Neuronal stem cell (in vitro differentiated cells): Measurements from ENCODE around the gene SEMA3A.

ENCODE experiments used
- DNase-seq: peaks from one replicate; pipeline ENCODE4 v3.0.0-alpha.2; 2013; ENCODE audit warnings: low spot score
- H2AFZ ChIP-seq: one replicate; pipeline ENCODE4 v1.6.1; 2013; ENCODE audit warnings: mild to moderate bottlenecking, low read length, inconsistent platforms
- H2AK5ac ChIP-seq: 2 replicates; pipeline ENCODE4 v1.6.1; 2013; ENCODE audit warnings: low read depth, mild to moderate bottlenecking, inconsistent platforms, low read length, moderate library complexity, mixed read lengths
- H2BK120ac ChIP-seq: 2 replicates; pipeline ENCODE4 v1.6.1; 2013; ENCODE audit warnings: low read depth, mild to moderate bottlenecking, inconsistent platforms, low read length, moderate library complexity, mixed read lengths
- H2BK12ac ChIP-seq: one replicate; pipeline ENCODE4 v1.6.1; 2013; ENCODE audit warnings: low read length, inconsistent platforms
- H2BK15ac ChIP-seq: 2 replicates; pipeline ENCODE4 v1.6.1; 2013; ENCODE audit warnings: mild to moderate bottlenecking, low read length, inconsistent platforms, mixed read lengths
- H2BK5ac ChIP-seq: one replicate; pipeline ENCODE4 v1.6.1; 2013; ENCODE audit warnings: inconsistent platforms, mild to moderate bottlenecking, low read length, moderate library complexity
- H3K14ac ChIP-seq: one replicate; pipeline ENCODE4 v1.6.1; 2013; ENCODE audit warnings: low read length, inconsistent platforms
- H3K18ac ChIP-seq: 2 replicates; pipeline ENCODE4 v1.6.1; 2013; ENCODE audit warnings: low read length, inconsistent platforms
- H3K23ac ChIP-seq: 2 replicates; pipeline ENCODE4 v1.6.1; 2013; ENCODE audit warnings: low read depth, mild to moderate bottlenecking, mixed read lengths, low read length, inconsistent platforms; ENCODE audit not compliant: poor library complexity
- H3K27ac ChIP-seq: replicated peaks from 3 replicates; pipeline ENCODE4 v1.5.1; 2013; ENCODE audit warnings: low read length, inconsistent platforms
- H3K27me3 ChIP-seq, 3 experiments: 2 replicates each; pipeline ENCODE4 v1.6.1; 2013; ENCODE audit warnings: low read length in 3 of 3, mild to moderate bottlenecking in 2 of 3, inconsistent platforms in 1 of 3, low read depth in 1 of 3, mixed read lengths in 1 of 3, moderate library complexity in 1 of 3; ENCODE audit not compliant: control insufficient read depth in 3 of 3, insufficient read depth in 3 of 3
- H3K36me3 ChIP-seq, 2 donors: replicated peaks in 1 of 2; 2 replicates each; pipeline ENCODE4 v1.6.1; 2013; ENCODE audit warnings: low read length in 2 of 2; ENCODE audit not compliant: control insufficient read depth in 2 of 2, insufficient read depth in 2 of 2
- H3K4ac ChIP-seq: 2 replicates; pipeline ENCODE4 v1.6.1; 2013; ENCODE audit warnings: inconsistent platforms, mild to moderate bottlenecking, low read length, moderate library complexity
- H3K4me1 ChIP-seq, 2 donors: 1 replicate in 1 of 2; 2 replicates in 1 of 2; pipeline ENCODE4 v1.6.1; 2013; ENCODE audit warnings: low read length in 2 of 2, low read depth in 1 of 2; ENCODE audit not compliant: control insufficient read depth in 2 of 2, insufficient read depth in 1 of 2
- H3K4me2 ChIP-seq: one replicate; pipeline ENCODE4 v1.6.1; 2013; ENCODE audit warnings: mild to moderate bottlenecking, low read length, inconsistent platforms; ENCODE audit not compliant: insufficient read depth, poor library complexity, severe bottlenecking
- H3K4me3 ChIP-seq, 2 donors: 2 replicates each; pipeline ENCODE4 v1.5.1; 2013; ENCODE audit warnings: low read length in 2 of 2, mild to moderate bottlenecking in 2 of 2, inconsistent platforms in 1 of 2, moderate library complexity in 1 of 2
- H3K79me1 ChIP-seq: one replicate; pipeline ENCODE4 v1.6.1; 2013; ENCODE audit warnings: low read depth, mild to moderate bottlenecking, inconsistent platforms, low read length, moderate library complexity
- H3K9ac ChIP-seq: one replicate; pipeline ENCODE4 v1.6.1; 2013; ENCODE audit warnings: mild to moderate bottlenecking, low read depth, low read length, inconsistent platforms; ENCODE audit not compliant: poor library complexity
- H3K9me3 ChIP-seq, 2 donors: replicated peaks in 1 of 2; 2 replicates each; pipeline versions ENCODE3 to v1.6.1; 2013; ENCODE audit warnings: low read length in 2 of 2, mild to moderate bottlenecking in 2 of 2, inconsistent platforms in 1 of 2, low read depth in 1 of 2, mixed read lengths in 1 of 2, moderate library complexity in 1 of 2; ENCODE audit not compliant: control insufficient read depth in 2 of 2, insufficient read depth in 1 of 2
- H4K8ac ChIP-seq: one replicate; pipeline ENCODE4 v1.6.1; 2013; ENCODE audit warnings: low read depth, mild to moderate bottlenecking, inconsistent platforms, low read length, moderate library complexity
- H4K91ac ChIP-seq: one replicate; pipeline ENCODE4 v1.6.1; 2013; ENCODE audit warnings: low read length, low read depth, mild to moderate bottlenecking, inconsistent platforms; ENCODE audit not compliant: poor library complexity
- WGBS, 2 donors: extraction: QIAGEN DNeasy Blood & Tissue Kit; methylation state at CpG; one replicate each; pipeline ENCODE4 v1.1.7; 2013; ENCODE audit warnings: missing lambda C conversion rate in 2 of 2, mixed read lengths in 1 of 2; ENCODE audit not compliant: insufficient read length in 2 of 2, insufficient replicate concordance in 1 of 2; ENCODE audit errors: extremely low coverage in 2 of 2; 5-methylcytosine and 5-hydroxymethylcytosine counted together

The SEMA3A gene

DNA sequence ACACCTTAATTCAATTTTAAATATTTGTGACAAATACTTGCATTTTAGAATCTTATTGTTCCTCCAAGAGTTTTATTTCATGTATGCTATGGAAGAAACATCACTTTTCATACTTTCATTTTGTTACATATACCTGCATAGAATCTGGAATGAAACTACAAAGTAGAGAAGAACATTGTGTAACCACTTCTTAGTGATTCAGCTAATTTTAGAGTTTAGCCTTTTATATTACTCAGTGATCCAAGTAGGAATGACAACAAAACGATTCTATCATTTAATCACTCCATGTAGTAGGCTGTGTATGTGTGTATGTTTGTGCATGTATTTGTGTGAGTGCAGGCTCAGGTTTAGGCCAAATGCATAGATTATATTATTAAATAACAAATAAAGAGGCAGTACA, 14.4 kb upstream of the SEMA3A start:
- no peak overlapping the region for H3K23ac ChIP-seq
- WGBS, 2 donors = no CpG with 5 or more reads among the region's 1 CpG

GRCh38 chr7:84207615-84208014, 13.0 kb upstream of the SEMA3A start:
- no peak overlapping the region for H2BK120ac ChIP-seq
- no peak overlapping the region for H3K9ac ChIP-seq
- H2BK12ac ChIP-seq = no peak overlapping the region
- WGBS, 2 donors = 100% methylated on average over 1 of the region's 2 CpGs; no CpG with 5 or more reads in 1 of the 2 donors
- no peak overlapping the region for H3K4ac ChIP-seq
- no peaks in the 10 kb centered on the region for H3K79me1 ChIP-seq
- H3K4me1 ChIP-seq = peaks cover 2 to 14% of the 10 kb centered on the region in 2 donors
- no peak for DNase-seq
- H3K18ac ChIP-seq = no peak overlapping the region
- H3K27me3 ChIP-seq = no peaks in the 10 kb centered on the region
- no peaks in the 10 kb centered on the region for H3K9me3 ChIP-seq
- H4K8ac ChIP-seq = no peak overlapping the region
- H3K27ac ChIP-seq = no peak overlapping the region
- no peak overlapping the region for H3K4me2 ChIP-seq
- H2BK5ac ChIP-seq = no peak overlapping the region
- no peak overlapping the region for H3K23ac ChIP-seq
- H3K4me3 ChIP-seq = no peak overlapping the region
- H2BK15ac ChIP-seq = no peak overlapping the region
- H2AFZ ChIP-seq = no peak overlapping the region
- no peaks in the 10 kb centered on the region for H3K36me3 ChIP-seq
- H3K14ac ChIP-seq = no peak overlapping the region
- H2AK5ac ChIP-seq = no peak overlapping the region
- H4K91ac ChIP-seq = no peak overlapping the region

More for the DNA sequence above, 14.4 kb upstream of the SEMA3A start:
- Histone ChIP-seq H2BK15ac (no peak overlapping the region), H3K14ac (no peak overlapping the region), H3K9me3 (no peaks in the 10 kb centered on the region), H3K9ac (no peak overlapping the region), H2BK5ac (no peak overlapping the region), H4K8ac (no peak overlapping the region), H2BK120ac (no peak overlapping the region), H3K4me2 (no peak overlapping the region), H3K79me1 (no peaks in the 10 kb centered on the region), H3K4me1 (peaks cover 2 to 14% of the 10 kb centered on the region in 2 donors), H3K18ac (no peak overlapping the region), H3K36me3 (no peaks in the 10 kb centered on the region), H2AK5ac (no peak overlapping the region), H4K91ac (no peak overlapping the region), H3K4me3 (no peak overlapping the region), H3K4ac (no peak overlapping the region), H3K27ac (no peak overlapping the region), H3K27me3 (no peaks in the 10 kb centered on the region), H2AFZ (no peak overlapping the region), H2BK12ac (no peak overlapping the region)
- no peak for DNase-seq

DNA sequence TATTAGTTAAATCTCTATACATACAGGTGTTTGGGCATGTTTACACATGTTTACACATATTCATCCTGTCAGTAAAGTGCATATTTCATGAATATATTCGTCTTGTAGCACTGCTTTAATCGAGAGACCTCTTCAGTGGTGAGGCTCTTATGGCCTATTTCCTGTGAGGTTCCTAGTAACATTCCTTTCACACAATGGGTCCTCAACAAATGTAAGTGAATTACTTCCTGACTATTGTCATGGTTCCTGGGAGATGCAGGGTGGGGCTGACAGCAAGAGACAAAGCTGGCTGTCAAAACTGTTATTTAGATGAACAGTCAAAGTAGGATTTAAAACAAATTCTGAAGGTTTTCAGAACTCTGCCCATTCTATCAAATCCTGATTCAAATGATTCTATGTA, 12.4 kb upstream of the SEMA3A start:
- Histone ChIP-seq H3K14ac (no peak overlapping the region), H3K27me3 (no peaks in the 10 kb centered on the region), H3K4ac (no peak overlapping the region), H4K91ac (no peak overlapping the region), H3K4me3 (no peak overlapping the region), H3K4me2 (no peak overlapping the region), H3K9me3 (no peaks in the 10 kb centered on the region), H3K23ac (no peak overlapping the region), H2BK12ac (no peak overlapping the region), H3K36me3 (no peaks in the 10 kb centered on the region), H3K18ac (no peak overlapping the region), H2BK120ac (no peak overlapping the region), H2BK15ac (no peak overlapping the region), H4K8ac (no peak overlapping the region), H3K4me1 (peaks cover 2 to 14% of the 10 kb centered on the region in 2 donors), H3K79me1 (no peaks in the 10 kb centered on the region), H2AFZ (no peak overlapping the region), H3K9ac (no peak overlapping the region), H2BK5ac (no peak overlapping the region), H3K27ac (no peak overlapping the region), H2AK5ac (no peak overlapping the region)
- WGBS, 2 donors = no CpG with 5 or more reads among the region's 2 CpGs
- DNase-seq = no peak

- no peak overlapping the region for H2BK120ac ChIP-seq
- no peak overlapping the region for H3K27ac ChIP-seq
- no peak overlapping the region for H3K4me2 ChIP-seq
- H2BK12ac ChIP-seq = no peak overlapping the region
- no peak overlapping the region for H3K9ac ChIP-seq
- no peaks in the 10 kb centered on the region for H3K27me3 ChIP-seq
- no peak overlapping the region for H3K23ac ChIP-seq
- no peak overlapping the region for H2BK5ac ChIP-seq
- H3K4ac ChIP-seq = no peak overlapping the region
- peaks cover 4 to 35% of the 10 kb centered on the region in 2 donors for H3K4me1 ChIP-seq
- no CpG with 5 or more reads among the region's 3 CpGs for WGBS, 2 donors
- no peak overlapping the region for H2AK5ac ChIP-seq
- no peak overlapping the region for H2AFZ ChIP-seq
- H4K8ac ChIP-seq = no peak overlapping the region
- H3K36me3 ChIP-seq = no peaks in the 10 kb centered on the region
- H4K91ac ChIP-seq = no peak overlapping the region
- H3K14ac ChIP-seq = no peak overlapping the region
- DNase-seq = no peak
- no peak overlapping the region for H2BK15ac ChIP-seq
- H3K18ac ChIP-seq = no peak overlapping the region
- no peaks in the 10 kb centered on the region for H3K9me3 ChIP-seq
- H3K4me3 ChIP-seq = no peak overlapping the region
- no peaks in the 10 kb centered on the region for H3K79me1 ChIP-seq
These were observed 10.1 kb upstream of the SEMA3A start for GRCh38 chr7:84204655-84205054.
